Lower leg skin (tissue), 3 donors: ENCODE measurements around the gene CUTA.

ENCODE experiments used
- CTCF ChIP-seq, 3 donors: fragments of 450-650 bp; IDR thresholded peaks; one replicate each; pipeline ENCODE4 v1.5.1; 2016; ENCODE audit warnings: antibody characterized with exemption in 3 of 3, mild to moderate bottlenecking in 3 of 3, moderate library complexity in 2 of 3
- POLR2A ChIP-seq, 2 donors: fragments of 450-650 bp; IDR thresholded peaks; one replicate each; pipeline ENCODE4 v1.6.1; 2016 to 2017; ENCODE audit warnings: antibody characterized with exemption in 2 of 2, mild to moderate bottlenecking in 1 of 2, moderate library complexity in 1 of 2

DNA sequence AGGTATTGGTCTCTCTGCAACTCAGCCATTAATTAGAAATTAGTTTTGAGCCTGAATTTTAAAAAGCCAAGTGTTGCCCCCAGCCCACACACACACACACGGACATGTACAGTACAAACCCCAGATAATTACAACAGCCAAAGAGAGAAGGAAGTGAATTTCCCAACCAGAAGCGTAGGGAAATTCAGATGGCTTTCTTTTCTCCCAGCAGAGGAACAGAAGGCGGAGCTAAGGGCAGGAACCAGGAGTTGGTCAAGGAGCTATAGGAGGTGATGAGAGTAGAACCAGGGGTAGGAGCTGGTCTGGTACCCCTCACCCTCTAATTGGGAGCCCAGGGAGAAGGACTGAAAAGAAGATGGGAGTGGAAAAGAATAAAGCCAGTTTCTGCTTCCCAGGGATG is 32.5 kb upstream of the CUTA start:
- TF ChIP-seq POLR2A (IDR thresholded peaks at IDR 0.05) = no peak
- TF ChIP-seq CTCF (IDR thresholded peaks at IDR 0.05) = no peak
